ENCODE results near the gene PLOD2. TPM values are rescaled to one million over a fixed set of nuclear protein-coding genes. Genes with fewer than 3 reads are reported as not detected.

PLOD2 gene
- total and polyA plus RNA-seq, 2 of the 8 experiments (the other 6 are each of a cell fraction or from before 2014, with no cell fraction given): 4.0 to 28.7 TPM

DNA sequence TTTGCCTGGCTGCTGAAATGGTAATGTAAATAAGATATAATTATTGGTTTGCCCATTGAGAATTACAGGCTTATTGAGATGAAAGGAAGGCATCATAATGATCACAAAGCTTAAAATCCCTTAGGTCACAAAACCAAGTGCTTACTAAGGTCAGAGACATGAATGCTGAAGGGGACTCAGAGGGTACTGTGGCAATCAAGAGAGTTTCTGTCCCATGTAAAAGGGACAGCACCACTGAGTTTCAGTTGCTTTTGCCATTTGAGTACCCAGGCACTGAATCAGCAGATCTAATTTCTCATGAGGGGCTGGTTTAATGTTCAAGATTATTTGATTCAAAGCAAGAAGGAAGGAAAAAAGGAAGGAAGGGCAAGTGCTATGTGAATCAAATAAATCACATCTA, 127.0 kb downstream of the PLOD2 start:
- Histone ChIP-seq H3K23me2 (ENCODE audit: low read depth, low read length) (no peaks in the 10 kb centered on the region), H4K5ac (ENCODE audit: insufficient read length, low read depth, low read length) (no peak overlapping the region), H3K4me2 (ENCODE audit: insufficient read depth in 1 of 2, low read depth in 2 of 2, low read length in 2 of 2) (no peak overlapping the region), H3K4me1 (replicated peaks in 1 of 4; ENCODE audit: control insufficient read depth in 3 of 4, insufficient read depth in 4 of 4, low read length in 3 of 4) (peaks cover 0 to 4% (median 0%) of the 10 kb centered on the region in 4 experiments; a peak in 1 of 7 replicates), H3K79me2 (ENCODE audit: control insufficient read depth in 1 of 2, insufficient read depth in 2 of 2, low read length in 2 of 2) (no peaks in the 10 kb centered on the region), H3K56ac (replicated peaks; ENCODE audit: insufficient read length, low read depth, low read length) (no peak overlapping the region), H3K14ac (ENCODE audit: insufficient read length) (no peak overlapping the region), H4K91ac (replicated peaks; ENCODE audit: insufficient read length, low read length) (no peak overlapping the region), H3K9me3 (ENCODE audit: insufficient read depth in 2 of 2, low read depth in 1 of 2, low read length in 1 of 2) (peaks cover 0 to 2% of the 10 kb centered on the region in 2 experiments; a peak in 1 of 4 replicates), H2BK20ac (ENCODE audit: low read length) (no peak overlapping the region), H2BK12ac (ENCODE audit: low read depth, low read length) (no peak overlapping the region), H2BK15ac (ENCODE audit: low read length) (no peak overlapping the region), H2BK5ac (ENCODE audit: low read depth, low read length) (no peak overlapping the region), H2AK5ac (ENCODE audit: low read depth, low read length) (no peak overlapping the region), H3K4ac (replicated peaks; ENCODE audit: insufficient read length, low read depth, low read length) (no peak overlapping the region), H4K8ac (ENCODE audit: extremely low read depth, insufficient read depth, low read length) (no peak overlapping the region), H2AFZ (ENCODE audit: low read length) (no peak overlapping the region; the same call in 1 of the 2 replicates), H3K36me3 (ENCODE audit: control insufficient read depth in 2 of 4, insufficient read depth in 4 of 4, low read length in 3 of 4) (no peaks in the 10 kb centered on the region), H3K27ac (ENCODE audit: low read depth, low read length) (no peak overlapping the region), H3K9ac (replicated peaks in 1 of 4; ENCODE audit: extremely low read depth in 1 of 4, low read depth in 3 of 4, low read length in 3 of 4) (no peak overlapping the region), H4K20me1 (replicated peaks in 1 of 2; ENCODE audit: control insufficient read depth in 1 of 2, insufficient read depth in 2 of 2, low read length in 2 of 2) (no peaks in the 10 kb centered on the region), H3K79me1 (ENCODE audit: low read depth, low read length) (no peaks in the 10 kb centered on the region), H2BK120ac (replicated peaks; ENCODE audit: low read depth, low read length) (no peak overlapping the region), H3K27me3 (replicated peaks in 1 of 4; ENCODE audit: control insufficient read depth in 3 of 4, extremely low read depth in 1 of 4, insufficient read depth in 3 of 4, low read length in 3 of 4) (no peaks in the 10 kb centered on the region), H3K23ac (ENCODE audit: insufficient read length) (no peak overlapping the region), H3K4me3 (ENCODE audit: extremely low read depth in 1 of 4, insufficient read depth in 2 of 4, low read depth in 3 of 4, low read length in 4 of 4) (no peak overlapping the region), H3K18ac (ENCODE audit: extremely low read depth, low read length) (no peak overlapping the region)
- POLR2A ChIA-PET (ENCODE audit: partially characterized antibody): no interaction called here
- FAIRE-seq (no peak), DNase-seq (ENCODE audit: low read depth in 1 of 2, low spot score in 2 of 2) (no peak)
- CTCF ChIA-PET (ENCODE audit: partially characterized antibody): interaction anchor here (0.7 kb wide), 1 partner anchor 353 kb away, joined by 3 read pairs; no protein-coding TSS in a partner anchor
- no peak for TF ChIP-seq SP2 (IDR thresholded peaks at IDR 0.05; ENCODE audit: low read length)
- no peak for TF ChIP-seq CBX5 (IDR thresholded peaks at IDR 0.05; ENCODE audit: low read depth, low read length)
- no peak for TF ChIP-seq TBP (IDR thresholded peaks at IDR 0.05; ENCODE audit: low read depth, low read length)
- TF ChIP-seq BCL11A (IDR thresholded peaks at IDR 0.05; ENCODE audit: low read depth in 2 of 2, low read length in 2 of 2): no peak
- TF ChIP-seq BACH1 (IDR thresholded peaks at IDR 0.05; ENCODE audit: low read length): no peak
- TF ChIP-seq HDAC6 (IDR thresholded peaks at IDR 0.05; ENCODE audit: low read depth, low read length): no peak
- no peak for TF ChIP-seq POU5F1 (IDR thresholded peaks at IDR 0.05; ENCODE audit: low read depth, low read length)
- TF ChIP-seq RNF2 (IDR thresholded peaks at IDR 0.05; ENCODE audit: borderline replicate concordance, low read depth, low read length, missing control alignments, poor library complexity, severe bottlenecking): no peak

All from H1 (cell line).